Ishikawa (cell line): ENCODE results near the gene ZNF281.

ENCODE experiments used
- CREB1 ChIP-seq: IDR thresholded peaks from 2 replicates; pipeline ENCODE4 v1.6.1; 2012; ENCODE audit warnings: low read depth
- EGR1 ChIP-seq: IDR thresholded peaks from 2 replicates; pipeline ENCODE4 v1.6.1; 2012
- RAD21 ChIP-seq: IDR thresholded peaks from 2 replicates; pipeline ENCODE4 v1.6.1; 2012; ENCODE audit warnings: low read depth
- TF ChIP-seq, protein P1 (sequence below): IDR thresholded peaks from 2 replicates; pipeline ENCODE4 v1.6.1; 2012
- TF ChIP-seq, protein P2 (sequence below): IDR thresholded peaks from 2 replicates; pipeline ENCODE4 v1.6.1; 2012; ENCODE audit warnings: low read depth, mild to moderate bottlenecking

GRCh38 chr1:200401708-200402107 lies 8.1 kb downstream of the ZNF281 start:
- TF ChIP-seq, protein P1, sequence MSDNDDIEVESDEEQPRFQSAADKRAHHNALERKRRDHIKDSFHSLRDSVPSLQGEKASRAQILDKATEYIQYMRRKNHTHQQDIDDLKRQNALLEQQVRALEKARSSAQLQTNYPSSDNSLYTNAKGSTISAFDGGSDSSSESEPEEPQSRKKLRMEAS: no peak
- TF ChIP-seq EGR1: no peak
- TF ChIP-seq, protein P2, sequence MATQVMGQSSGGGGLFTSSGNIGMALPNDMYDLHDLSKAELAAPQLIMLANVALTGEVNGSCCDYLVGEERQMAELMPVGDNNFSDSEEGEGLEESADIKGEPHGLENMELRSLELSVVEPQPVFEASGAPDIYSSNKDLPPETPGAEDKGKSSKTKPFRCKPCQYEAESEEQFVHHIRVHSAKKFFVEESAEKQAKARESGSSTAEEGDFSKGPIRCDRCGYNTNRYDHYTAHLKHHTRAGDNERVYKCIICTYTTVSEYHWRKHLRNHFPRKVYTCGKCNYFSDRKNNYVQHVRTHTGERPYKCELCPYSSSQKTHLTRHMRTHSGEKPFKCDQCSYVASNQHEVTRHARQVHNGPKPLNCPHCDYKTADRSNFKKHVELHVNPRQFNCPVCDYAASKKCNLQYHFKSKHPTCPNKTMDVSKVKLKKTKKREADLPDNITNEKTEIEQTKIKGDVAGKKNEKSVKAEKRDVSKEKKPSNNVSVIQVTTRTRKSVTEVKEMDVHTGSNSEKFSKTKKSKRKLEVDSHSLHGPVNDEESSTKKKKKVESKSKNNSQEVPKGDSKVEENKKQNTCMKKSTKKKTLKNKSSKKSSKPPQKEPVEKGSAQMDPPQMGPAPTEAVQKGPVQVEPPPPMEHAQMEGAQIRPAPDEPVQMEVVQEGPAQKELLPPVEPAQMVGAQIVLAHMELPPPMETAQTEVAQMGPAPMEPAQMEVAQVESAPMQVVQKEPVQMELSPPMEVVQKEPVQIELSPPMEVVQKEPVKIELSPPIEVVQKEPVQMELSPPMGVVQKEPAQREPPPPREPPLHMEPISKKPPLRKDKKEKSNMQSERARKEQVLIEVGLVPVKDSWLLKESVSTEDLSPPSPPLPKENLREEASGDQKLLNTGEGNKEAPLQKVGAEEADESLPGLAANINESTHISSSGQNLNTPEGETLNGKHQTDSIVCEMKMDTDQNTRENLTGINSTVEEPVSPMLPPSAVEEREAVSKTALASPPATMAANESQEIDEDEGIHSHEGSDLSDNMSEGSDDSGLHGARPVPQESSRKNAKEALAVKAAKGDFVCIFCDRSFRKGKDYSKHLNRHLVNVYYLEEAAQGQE: no peak
- TF ChIP-seq CREB1: no peak
- TF ChIP-seq RAD21: no peak
